Measurements from ENCODE around the gene MMP23B.

Gene MMP23B

DNA sequence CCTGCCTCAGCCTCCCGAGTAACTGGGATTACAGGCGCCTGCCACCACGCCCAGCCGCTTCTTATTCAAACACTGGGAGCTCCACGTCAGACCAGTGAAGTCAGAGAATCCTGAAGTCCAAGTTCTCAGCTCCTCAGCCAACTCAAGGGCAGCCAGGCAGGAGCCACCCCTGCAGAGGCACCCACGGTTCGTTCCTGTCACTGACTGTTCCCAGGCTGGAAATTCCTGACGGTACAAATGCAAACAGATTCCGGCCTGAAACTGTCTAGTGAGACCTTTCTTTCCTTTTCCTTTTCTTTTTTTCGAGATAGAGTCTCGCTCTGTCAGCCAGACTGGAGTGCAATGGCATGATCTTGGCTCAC lies 48.9 kb downstream of the MMP23B start:
- H3K9ac ChIP-seq (ENCODE audit: insufficient read length, low read depth) = no peak overlapping the region
- H3K4me1 ChIP-seq (ENCODE audit: insufficient read depth, insufficient read length) = peaks cover 17% of the 10 kb centered on the region
- no peak for DNase-seq (ENCODE audit: low read depth, low spot score)
- TF ChIP-seq ZNF274 (IDR thresholded peaks at IDR 0.05; ENCODE audit: low read depth, low read length) (no peak), SUZ12 (IDR thresholded peaks at IDR 0.05; ENCODE audit: extremely low read depth, insufficient read depth, insufficient read length) (no peak), YY1 (IDR thresholded peaks at IDR 0.05; ENCODE audit: insufficient read depth, insufficient read length) (no peak)
- no peaks in the 10 kb centered on the region for H3K9me3 ChIP-seq (ENCODE audit: insufficient read depth, low read length)
- H3K4me3 ChIP-seq (ENCODE audit: insufficient read length, low read depth) = no peak overlapping the region
- no peaks in the 10 kb centered on the region for H3K27me3 ChIP-seq (ENCODE audit: insufficient read depth, insufficient read length)
- H3K36me3 ChIP-seq (ENCODE audit: insufficient read depth, insufficient read length, low read length) = peaks cover 9% of the 10 kb centered on the region

DNA sequence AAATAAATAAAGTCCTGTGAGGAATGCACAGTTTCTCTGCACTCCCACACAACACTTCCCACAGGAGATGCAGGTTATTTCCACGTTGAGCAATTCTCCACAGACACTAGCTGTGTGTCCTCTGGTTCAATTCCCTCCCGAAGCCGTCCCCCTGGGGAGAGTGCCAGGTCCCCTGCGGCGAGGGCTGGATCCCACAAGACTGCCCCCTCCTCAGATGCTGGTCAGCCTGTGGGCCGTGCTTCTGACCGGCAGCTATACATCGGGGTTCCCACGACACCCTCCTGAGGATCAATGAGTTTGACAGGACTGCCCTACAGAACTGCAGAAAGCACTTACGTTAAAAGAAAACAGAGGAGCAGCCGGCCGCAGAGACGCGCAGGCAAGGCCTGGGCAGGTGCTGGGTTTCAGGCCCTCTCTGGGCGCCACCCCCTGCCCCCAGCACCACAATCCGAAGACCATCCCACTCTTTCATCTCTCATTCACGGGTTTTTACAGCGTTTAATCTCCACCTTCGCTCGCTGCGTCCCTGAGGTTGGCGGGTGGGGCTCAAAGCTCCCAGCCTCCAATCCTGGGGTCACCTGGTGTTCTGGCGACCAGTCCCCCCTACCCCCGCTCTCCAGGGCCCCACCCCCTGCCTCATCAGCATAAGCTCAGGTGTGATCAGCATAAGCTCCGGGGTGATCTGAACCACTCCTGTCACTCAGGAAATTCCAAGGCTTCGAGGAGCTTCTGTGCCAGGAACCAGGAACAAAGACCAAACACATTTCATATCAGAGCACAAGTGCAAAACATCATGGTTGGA lies 51.3 kb downstream of the MMP23B start:
- H3K4me3 ChIP-seq (ENCODE audit: insufficient read length, low read depth) = no peak overlapping the region

More for the DNA sequence above, 51.3 kb downstream of the MMP23B start:
- Histone ChIP-seq H3K9ac (ENCODE audit: insufficient read length, low read depth) (no peak overlapping the region), H3K36me3 (ENCODE audit: insufficient read depth, insufficient read length, low read length) (peaks cover 9% of the 10 kb centered on the region), H3K9me3 (ENCODE audit: insufficient read depth, low read length) (no peaks in the 10 kb centered on the region), H3K4me1 (ENCODE audit: insufficient read depth, insufficient read length) (peaks cover 14% of the 10 kb centered on the region), H3K27me3 (ENCODE audit: insufficient read depth, insufficient read length) (no peaks in the 10 kb centered on the region)
- DNase-seq (ENCODE audit: low read depth, low spot score) = no peak
- TF ChIP-seq YY1 (IDR thresholded peaks at IDR 0.05; ENCODE audit: insufficient read depth, insufficient read length) (no peak), SUZ12 (IDR thresholded peaks at IDR 0.05; ENCODE audit: extremely low read depth, insufficient read depth, insufficient read length) (no peak), ZNF274 (IDR thresholded peaks at IDR 0.05; ENCODE audit: low read depth, low read length) (no peak)
